ENCODE data around the gene USP40. TPM values are rescaled to one million over a fixed set of nuclear protein-coding genes. Genes with fewer than 3 reads are reported as not detected.

Gene USP40
- total RNA-seq, 1 donor from 2014 or later = 19.2 TPM

- DNase-seq (ENCODE audit: low read depth in 2 of 2) = no peak
These were observed 92.0 kb downstream of the USP40 start for GRCh38 chr2:233474308-233475160.

- no peak for DNase-seq (ENCODE audit: low read depth in 2 of 2)
These were observed 92.7 kb downstream of the USP40 start for GRCh38 chr2:233473878-233474277.

- no peak for DNase-seq (ENCODE audit: low read depth in 2 of 2)
These were observed 93.2 kb downstream of the USP40 start for GRCh38 chr2:233473386-233473791.

GRCh38 chr2:233471291-233472035, 95.1 kb downstream of the USP40 start:
- DNase-seq (ENCODE audit: low read depth in 2 of 2) = no peak

GRCh38 chr2:233470839-233471238, 95.7 kb downstream of the USP40 start:
- DNase-seq (ENCODE audit: low read depth in 2 of 2) = no peak

GRCh38 chr2:233470011-233470687, 96.4 kb downstream of the USP40 start:
- no peak for DNase-seq (ENCODE audit: low read depth in 2 of 2)

- DNase-seq (ENCODE audit: low read depth in 2 of 2) = peak in 1 of 2 donors; percentile 18
These were observed 97.1 kb downstream of the USP40 start for GRCh38 chr2:233469261-233470010.

GRCh38 chr2:233468741-233469110, 97.9 kb downstream of the USP40 start:
- DNase-seq (ENCODE audit: low read depth in 2 of 2) = no peak

- DNase-seq (ENCODE audit: low read depth in 2 of 2) = no peak
These were observed 98.4 kb downstream of the USP40 start for GRCh38 chr2:233468047-233468740.

GRCh38 chr2:233466991-233467603, 99.5 kb downstream of the USP40 start:
- no peak for DNase-seq (ENCODE audit: low read depth in 2 of 2)

GRCh38 chr2:233464531-233465240, 101.9 kb downstream of the USP40 start:
- DNase-seq (ENCODE audit: low read depth in 2 of 2) = no peak

GRCh38 chr2:233464056-233464455, 102.5 kb downstream of the USP40 start:
- no peak for DNase-seq (ENCODE audit: low read depth in 2 of 2)

- DNase-seq (ENCODE audit: low read depth in 2 of 2) = no peak
These were observed 103.0 kb downstream of the USP40 start for GRCh38 chr2:233463586-233463985.

GRCh38 chr2:233462826-233463470, 103.6 kb downstream of the USP40 start:
- DNase-seq (ENCODE audit: low read depth in 2 of 2) = no peak

- DNase-seq (ENCODE audit: low read depth in 2 of 2) = no peak
These were observed 104.3 kb downstream of the USP40 start for GRCh38 chr2:233462202-233462785.

GRCh38 chr2:233461481-233461891, 105.1 kb downstream of the USP40 start:
- no peak for DNase-seq (ENCODE audit: low read depth in 2 of 2)

- DNase-seq (ENCODE audit: low read depth in 2 of 2) = no peak
These were observed 105.7 kb downstream of the USP40 start for GRCh38 chr2:233460726-233461441.

- DNase-seq (ENCODE audit: low read depth in 2 of 2) = no peak
These were observed 107.2 kb downstream of the USP40 start for GRCh38 chr2:233459426-233459825.

All from lung microvascular endothelial cell (primary cell).